ENCODE measurements around the gene ZG16B.

ZG16B gene

GRCh38 chr16:2829501-2830354, at the start of gene ZG16B:
TSS of gene ZG16B (plus strand) at chr16:2830303. CDS start at chr16:2830442, 139 bp downstream.
- DNase-seq, result peak; percentile 25

GRCh38 chr16:2782583-2783351, 47.3 kb upstream of the ZG16B start:
- no peak for DNase-seq

- no peak for DNase-seq
Observed at GRCh38 chr16:2783581-2784357, 46.3 kb upstream of the ZG16B start.

- DNase-seq, result no peak
Observed at GRCh38 chr16:2784358-2785100, 45.6 kb upstream of the ZG16B start.

GRCh38 chr16:2785101-2785991, 44.8 kb upstream of the ZG16B start:
- no peak for DNase-seq

GRCh38 chr16:2786061-2786825, 43.9 kb upstream of the ZG16B start:
- no peak for DNase-seq

GRCh38 chr16:2786826-2787151, 43.3 kb upstream of the ZG16B start:
- DNase-seq, result no peak

GRCh38 chr16:2787406-2787805, 42.7 kb upstream of the ZG16B start, which contains the start of gene PRSS33:
TSS of gene PRSS33 (minus strand) at chr16:2787560. CDS start at chr16:2786547, 1,013 bp downstream.
- DNase-seq, result no peak

- no peak for DNase-seq
Observed at GRCh38 chr16:2787961-2788360, 42.1 kb upstream of the ZG16B start.

- DNase-seq, result no peak
Observed at GRCh38 chr16:2790631-2791030, 39.5 kb upstream of the ZG16B start.

- no peak for DNase-seq
Observed at GRCh38 chr16:2791174-2791573, 38.9 kb upstream of the ZG16B start.

GRCh38 chr16:2792940-2793339, 37.2 kb upstream of the ZG16B start:
- peak; percentile 52 for DNase-seq

- peak; percentile 46 for DNase-seq
Observed at GRCh38 chr16:2795395-2796143, 34.5 kb upstream of the ZG16B start.

GRCh38 chr16:2798723-2799204, 31.3 kb upstream of the ZG16B start:
- no peak for DNase-seq

- no peak for DNase-seq
Observed at GRCh38 chr16:2799205-2799858, 30.8 kb upstream of the ZG16B start.

GRCh38 chr16:2799859-2800226, 30.3 kb upstream of the ZG16B start:
- DNase-seq, result peak; percentile 90

- no peak for DNase-seq
Observed at GRCh38 chr16:2803545-2804195, 26.4 kb upstream of the ZG16B start.

GRCh38 chr16:2804728-2805127, 25.4 kb upstream of the ZG16B start:
- no peak for DNase-seq

GRCh38 chr16:2806286-2806685, 23.8 kb upstream of the ZG16B start:
- no peak for DNase-seq

All from inflammatory macrophage treated with lipopolysaccharide for 4 hours (primary cell).